ENCODE measurements around the gene MRPL40. TPM values are rescaled to one million over a fixed set of nuclear protein-coding genes. Genes with fewer than 3 reads are reported as not detected.
A peak's percentile ranks its signal among the peaks of the same experiment; 100 is the strongest.
"Not testable (repeated sequence)": the region's sequence is repeated elsewhere in the genome, so short reads cannot be mapped to it uniquely, and the experiment has no call there.

MRPL40 gene
- total RNA-seq, 2 donors from 2014 or later, result 16.1 to 24.7 TPM

GRCh38 chr22:19431649-19432132 lies 654 bp upstream of the MRPL40 start, which contains the start of gene HIRA:
TSS of gene HIRA (minus strand) at chr22:19431733. CDS start at chr22:19431476, 257 bp downstream.
- Histone ChIP-seq H3K36me3 (no peaks in the 10 kb centered on the region), H3K27me3 (no peaks in the 10 kb centered on the region), H3K27ac (peak within 1 kb of the TSS; percentile 97), H3K9ac (ENCODE audit: low read depth in 2 of 2, low read length in 2 of 2) (peak within 1 kb of the TSS; percentile 93 to 96), H3K9me3 (no peaks in the 10 kb centered on the region), H3K4me1 (peaks cover 2% of the 10 kb centered on the region), H3K4me3 (peak within 1 kb of the TSS; percentile 91)
- TF ChIP-seq CTCF (IDR thresholded peaks at IDR 0.05), result no peak
- intact Hi-C loops (cut with DNase I), result no loop called here
- DNase-seq, result peak; percentile 80

DNA sequence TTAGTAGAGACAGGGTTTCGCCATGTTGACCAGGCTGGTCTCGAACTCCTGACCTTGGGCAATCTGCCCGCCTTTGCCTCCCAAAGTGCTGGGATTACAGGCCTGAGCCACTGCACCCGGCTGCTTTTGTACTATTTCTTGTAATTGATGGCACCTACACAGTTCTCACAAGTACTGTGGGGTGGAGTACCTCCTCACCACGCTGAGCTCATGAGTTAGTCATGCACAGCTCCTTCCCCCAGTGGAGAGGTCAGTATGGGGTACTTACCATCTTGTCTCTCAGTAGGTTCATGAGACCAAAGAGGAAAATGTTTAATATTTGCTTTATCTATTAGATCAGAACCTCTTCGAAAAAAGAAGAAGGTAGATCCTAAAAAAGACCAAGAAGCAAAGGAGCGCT lies 2.1 kb downstream of the MRPL40 start:
- Histone ChIP-seq H3K9ac (ENCODE audit: low read depth in 2 of 2, low read length in 2 of 2) (no peak overlapping the region), H3K4me1 (peaks cover 2% of the 10 kb centered on the region), H3K9me3 (no peaks in the 10 kb centered on the region), H3K27me3 (no peaks in the 10 kb centered on the region), H3K4me3 (no peak overlapping the region), H3K36me3 (no peaks in the 10 kb centered on the region), H3K27ac (no peak overlapping the region)
- DNase-seq, result no peak
- intact Hi-C loops (cut with DNase I), result no loop called here
- no peak for TF ChIP-seq CTCF (IDR thresholded peaks at IDR 0.05)

DNA sequence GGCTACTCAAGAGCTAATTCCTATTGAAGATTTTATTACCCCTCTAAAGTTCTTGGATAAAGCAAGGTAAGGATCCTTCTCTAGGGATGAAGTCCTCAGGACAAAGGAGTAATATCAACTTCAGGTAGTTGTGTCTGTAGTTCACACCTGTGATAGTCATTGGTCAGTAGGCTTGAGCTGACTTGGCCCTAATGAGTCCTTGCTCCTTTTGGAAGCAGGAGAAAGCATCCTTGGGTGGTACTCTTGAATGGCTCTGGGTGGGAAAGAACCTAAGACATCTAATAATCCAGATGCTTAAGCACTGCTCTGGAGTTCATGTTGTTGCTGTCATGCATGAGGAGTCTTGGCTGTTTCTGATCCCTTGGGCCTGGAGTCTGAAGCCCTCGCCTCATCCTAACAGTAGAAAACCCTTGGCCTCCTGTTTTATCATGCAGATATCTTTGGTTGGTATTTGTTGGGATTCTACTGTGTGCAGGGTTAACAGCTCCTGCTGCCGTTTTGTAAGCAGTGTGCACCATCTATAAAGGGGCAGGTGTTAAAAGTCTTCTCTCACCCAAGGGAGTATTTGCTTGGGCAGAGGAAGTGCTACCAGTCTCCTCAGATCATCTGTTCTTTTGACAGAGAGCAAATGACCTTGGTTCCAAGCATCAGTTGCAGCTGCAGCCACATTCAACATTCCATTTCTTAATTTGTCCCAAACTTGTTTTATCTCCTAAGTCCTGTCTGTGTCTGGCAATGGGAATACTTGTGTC lies 2.7 kb downstream of the MRPL40 start:
- intact Hi-C loops (cut with DNase I), result no loop called here
- H3K27me3 ChIP-seq, result no peaks in the 10 kb centered on the region
- peaks cover 2% of the 10 kb centered on the region for H3K4me1 ChIP-seq
- H3K9me3 ChIP-seq, result no peaks in the 10 kb centered on the region
- no peaks in the 10 kb centered on the region for H3K36me3 ChIP-seq
- no peak overlapping the region for H3K9ac ChIP-seq (ENCODE audit: low read depth in 2 of 2, low read length in 2 of 2)
- no peak for TF ChIP-seq CTCF (IDR thresholded peaks at IDR 0.05)
- DNase-seq, result no peak
- no peak overlapping the region for H3K27ac ChIP-seq
- H3K4me3 ChIP-seq, result no peak overlapping the region

GRCh38 chr22:19436444-19437161 lies 4.3 kb downstream of the MRPL40 start:
- intact Hi-C loops (cut with DNase I), result not testable (repeated sequence)

DNA sequence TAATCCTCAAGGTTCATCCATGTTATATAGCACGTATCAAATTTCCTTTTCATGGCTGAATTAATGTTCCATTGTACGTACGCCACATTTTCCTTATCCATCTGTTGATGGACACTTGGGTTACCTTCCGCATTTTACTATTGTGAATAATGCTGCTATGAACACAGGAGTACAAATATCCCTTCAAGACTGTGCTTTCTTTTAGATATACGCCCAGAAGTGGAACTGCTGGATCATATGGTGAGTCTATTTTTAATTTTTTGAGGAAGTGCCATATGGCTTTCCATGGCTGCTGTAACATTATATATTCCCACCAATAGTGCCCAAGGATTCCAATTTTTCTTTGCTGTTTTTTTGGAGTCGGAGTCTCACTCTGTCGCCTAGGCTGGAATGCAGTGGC lies 6.0 kb downstream of the MRPL40 start:
- no peak for TF ChIP-seq CTCF (IDR thresholded peaks at IDR 0.05)
- Histone ChIP-seq H3K36me3 (no peaks in the 10 kb centered on the region), H3K27ac (no peak overlapping the region), H3K27me3 (no peaks in the 10 kb centered on the region), H3K4me1 (no peaks in the 10 kb centered on the region), H3K4me3 (no peak overlapping the region), H3K9ac (ENCODE audit: low read depth in 2 of 2, low read length in 2 of 2) (no peak overlapping the region), H3K9me3 (no peaks in the 10 kb centered on the region)
- intact Hi-C loops (cut with DNase I), result no loop called here
- DNase-seq, result no peak

More at GRCh38 chr22:19436444-19437161, 4.3 kb downstream of the MRPL40 start:
- H3K4me3 ChIP-seq; H3K36me3 ChIP-seq; H3K9ac ChIP-seq (ENCODE audit: low read depth in 2 of 2, low read length in 2 of 2); H3K27ac ChIP-seq; H3K9me3 ChIP-seq; H3K4me1 ChIP-seq; H3K27me3 ChIP-seq; DNase-seq: not testable (repeated sequence)
